Inflammatory macrophage (primary cell): ENCODE measurements around the gene KRTAP5-8.
"Not testable (repeated sequence)": the region's sequence is repeated elsewhere in the genome, so short reads cannot be mapped to it uniquely, and the experiment has no call there.

Experiments
- DNase-seq, 2 donors: peaks; one replicate each; pipeline ENCODE4 v3.0.0-alpha.2; 2020 to 2022

Gene KRTAP5-8

DNA sequence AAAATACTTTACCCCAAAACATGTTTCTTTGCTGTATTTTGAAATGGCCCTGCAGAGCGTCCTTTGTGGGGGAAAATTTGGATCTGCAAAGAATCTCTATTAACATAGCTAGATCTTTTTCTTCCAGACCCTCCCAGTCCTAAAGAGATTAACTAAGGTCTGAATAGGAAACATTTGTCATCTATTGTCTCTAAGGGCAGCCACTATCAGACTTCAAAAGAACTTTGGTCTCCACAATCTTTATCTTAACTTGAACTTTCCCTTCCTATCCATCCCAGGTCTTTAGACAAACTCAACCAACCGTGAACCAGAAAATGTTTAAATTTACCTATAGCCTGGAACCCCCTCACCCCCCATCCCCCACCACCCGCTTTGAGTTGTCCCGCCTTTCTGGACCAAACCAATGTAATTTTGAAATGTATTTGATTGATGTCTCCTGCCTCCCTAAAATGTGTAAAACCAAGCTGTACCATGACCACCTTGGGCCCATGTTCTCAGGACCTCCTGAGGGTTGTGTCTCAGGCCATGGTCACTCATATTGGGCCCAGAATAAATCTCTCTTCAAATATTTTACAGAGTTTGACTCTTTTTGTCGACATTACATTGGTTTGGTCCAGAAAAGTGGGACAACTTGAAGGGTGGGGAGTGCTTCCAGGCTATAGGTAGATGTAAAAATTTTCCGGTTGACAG is 6.8 kb downstream of the KRTAP5-8 start:
- DNase-seq, result no peak

DNA sequence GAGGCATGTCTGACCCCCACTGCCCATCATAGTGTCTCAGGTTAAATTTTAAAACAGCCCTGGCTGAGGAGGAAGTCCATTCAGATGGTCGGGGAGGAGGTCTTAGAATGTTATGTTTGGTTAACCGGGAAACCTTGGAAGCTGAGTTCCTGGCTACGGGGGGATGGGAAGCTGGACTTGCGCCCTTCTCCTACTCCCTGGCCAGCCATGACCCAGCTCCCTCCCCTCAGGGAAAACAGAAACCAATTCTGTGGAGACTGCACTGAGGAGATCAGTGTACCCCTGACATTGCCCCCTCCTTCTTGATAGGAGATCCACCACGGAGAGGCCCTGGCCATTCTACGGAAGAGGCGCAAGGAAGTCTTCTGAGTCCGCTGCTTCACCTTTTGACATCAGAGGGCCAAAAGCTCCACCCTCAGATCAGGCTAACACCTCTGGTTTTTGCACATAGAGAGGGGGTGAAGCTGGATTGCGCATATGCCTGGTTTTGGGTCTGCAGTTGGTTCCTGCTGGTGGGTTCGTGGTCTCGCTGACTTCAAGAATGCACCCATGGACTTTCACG is 7.7 kb downstream of the KRTAP5-8 start:
- DNase-seq, result no peak

DNA sequence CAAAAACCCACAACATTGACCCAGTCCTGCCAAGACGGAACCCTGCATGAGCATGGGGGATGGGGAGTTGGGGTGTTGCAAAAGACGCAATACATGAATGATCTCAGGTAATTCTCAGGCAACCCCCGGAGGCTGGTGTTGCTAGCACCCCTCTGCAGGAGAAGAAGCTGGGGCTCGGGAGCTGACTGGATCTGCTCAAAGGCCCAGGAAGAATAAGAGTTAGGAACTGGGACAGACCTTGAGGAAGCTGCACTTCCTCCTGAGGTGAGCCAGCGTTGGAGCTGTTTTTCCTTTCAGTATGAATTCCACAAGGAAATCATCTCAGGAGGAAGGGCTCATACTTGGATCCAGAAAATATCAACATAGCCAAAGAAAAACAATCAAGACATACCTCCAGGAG is 10.3 kb downstream of the KRTAP5-8 start, which contains the start of gene KRTAP5-9:
TSS of gene KRTAP5-9 (plus strand) at position 301 of the 400 bp plus-strand sequence. CDS start 238 bp downstream, outside the sequence.
- DNase-seq, result no peak

DNA sequence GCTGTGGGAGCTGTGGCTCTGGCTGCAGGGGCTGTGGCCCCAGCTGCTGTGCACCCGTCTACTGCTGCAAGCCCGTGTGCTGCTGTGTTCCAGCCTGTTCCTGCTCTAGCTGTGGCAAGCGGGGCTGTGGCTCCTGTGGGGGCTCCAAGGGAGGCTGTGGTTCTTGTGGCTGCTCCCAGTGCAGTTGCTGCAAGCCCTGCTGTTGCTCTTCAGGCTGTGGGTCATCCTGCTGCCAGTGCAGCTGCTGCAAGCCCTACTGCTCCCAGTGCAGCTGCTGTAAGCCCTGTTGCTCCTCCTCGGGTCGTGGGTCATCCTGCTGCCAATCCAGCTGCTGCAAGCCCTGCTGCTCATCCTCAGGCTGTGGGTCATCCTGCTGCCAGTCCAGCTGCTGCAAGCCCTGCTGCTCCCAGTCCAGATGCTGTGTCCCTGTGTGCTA is 10.9 kb downstream of the KRTAP5-8 start:
- no peak for DNase-seq

DNA sequence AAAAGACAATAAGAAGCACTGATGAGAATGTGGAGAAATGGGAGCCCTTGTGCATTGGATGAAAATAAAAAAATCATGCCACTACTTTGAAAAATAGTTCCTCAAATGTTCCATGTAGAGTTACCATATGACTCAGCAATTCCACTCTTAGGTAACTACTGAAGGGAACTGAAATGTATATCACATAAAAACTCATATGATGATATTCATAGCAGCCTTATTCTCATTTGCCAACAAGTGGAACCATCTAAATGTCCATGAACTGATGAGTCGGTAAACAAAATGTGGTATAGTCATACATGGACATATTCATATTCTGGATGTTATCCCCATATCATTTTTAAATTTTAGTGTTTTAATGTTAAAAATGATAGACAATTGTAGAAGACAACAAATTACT is 13.9 kb downstream of the KRTAP5-8 start:
- DNase-seq, result peak; percentile 53 to 88

DNA sequence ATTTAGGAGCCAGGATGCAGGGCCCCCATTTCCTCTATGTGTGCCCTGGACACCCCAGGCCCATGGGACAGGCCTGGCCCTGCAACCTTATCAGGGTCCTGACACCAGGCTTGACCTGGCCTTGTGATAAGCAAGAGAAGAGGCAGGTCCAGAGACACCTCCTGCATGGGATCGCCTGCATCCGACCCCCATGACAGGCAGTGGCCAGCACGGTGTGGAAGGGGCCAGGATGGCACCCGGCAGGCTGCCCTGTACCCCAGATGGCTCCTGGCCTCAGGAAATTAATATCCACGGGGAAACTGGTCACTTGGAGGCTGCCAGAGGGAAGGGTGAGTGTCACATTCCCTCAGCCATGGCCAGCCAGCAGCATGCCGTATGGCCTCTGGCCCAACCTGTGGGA is 17.2 kb downstream of the KRTAP5-8 start:
- no peak for DNase-seq

DNA sequence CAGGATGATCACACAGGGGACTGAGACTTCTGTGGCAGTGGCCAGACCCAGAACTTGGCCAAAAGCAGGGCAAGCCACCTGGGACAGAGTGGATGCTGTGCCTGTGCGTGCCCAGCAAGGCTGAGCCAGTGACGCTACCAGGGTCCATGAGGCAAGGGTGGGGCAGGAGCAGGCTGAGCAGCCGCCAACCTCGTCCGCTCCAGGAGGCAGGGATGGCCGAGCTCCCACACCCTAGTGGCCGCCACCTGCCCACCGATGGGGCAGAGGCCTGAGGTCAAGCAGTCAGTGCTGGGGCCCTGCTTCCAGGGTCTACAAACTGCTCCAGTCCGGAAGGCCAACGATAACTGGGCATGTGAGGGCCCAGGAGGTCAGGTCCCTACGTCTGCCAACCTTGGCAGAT is 17.7 kb downstream of the KRTAP5-8 start:
- no peak for DNase-seq

DNA sequence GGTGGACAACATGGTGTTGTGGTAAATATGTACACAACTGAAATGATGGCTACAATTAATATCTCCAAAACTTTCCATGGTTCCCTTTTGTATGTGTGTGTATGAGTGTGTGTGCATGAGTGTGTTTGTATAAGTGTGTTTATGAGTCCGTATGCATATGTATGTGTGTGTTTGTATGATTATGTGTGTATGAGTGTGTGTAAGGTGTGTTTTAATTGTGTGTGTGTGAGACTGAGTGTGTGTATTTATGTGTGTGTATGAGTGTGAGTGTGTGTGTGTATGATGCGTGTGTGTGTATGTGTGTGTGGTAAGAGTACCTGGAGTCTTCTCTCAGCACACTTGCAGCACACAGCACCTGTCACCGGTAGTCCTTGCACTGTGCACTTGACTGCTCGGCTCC is 18.2 kb downstream of the KRTAP5-8 start:
- DNase-seq, result no peak

DNA sequence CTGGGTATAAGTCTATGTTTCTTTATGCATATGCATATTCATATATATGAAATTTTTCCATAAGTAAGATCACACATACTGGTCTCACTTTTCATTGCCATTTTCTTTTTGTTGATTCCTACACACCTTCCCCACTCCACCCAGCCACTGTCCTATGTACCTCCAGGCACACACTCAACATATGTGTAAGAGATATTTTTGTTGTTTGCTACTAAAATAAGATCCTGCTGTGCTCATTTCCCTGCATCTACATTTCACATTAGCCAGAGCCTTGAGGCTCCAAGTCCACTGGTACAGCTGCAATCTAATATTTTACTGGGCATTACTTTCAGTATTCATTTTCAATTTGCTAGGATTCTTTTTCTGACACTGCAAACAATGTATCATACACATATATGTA is 19.4 kb downstream of the KRTAP5-8 start:
- no peak for DNase-seq

DNA sequence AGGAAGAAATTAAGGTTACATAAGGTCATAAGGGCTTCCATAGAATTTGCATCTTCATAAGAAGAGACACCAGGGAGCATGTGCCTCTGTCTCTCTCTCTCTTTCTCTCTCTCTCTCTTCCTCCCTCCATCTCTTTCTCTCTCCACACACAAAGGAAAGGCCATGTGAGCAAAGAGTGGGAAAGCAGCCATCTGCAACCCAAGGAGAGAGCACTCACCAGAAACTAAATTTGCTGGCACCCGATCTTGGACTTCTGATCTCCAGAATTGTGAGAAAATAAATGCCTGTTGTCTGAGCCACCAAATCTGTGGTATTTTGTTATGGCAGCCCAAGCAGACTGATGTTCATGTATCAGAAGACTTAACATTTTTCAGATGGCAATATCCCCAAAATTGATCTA is 21.2 kb downstream of the KRTAP5-8 start:
- no peak for DNase-seq

DNA sequence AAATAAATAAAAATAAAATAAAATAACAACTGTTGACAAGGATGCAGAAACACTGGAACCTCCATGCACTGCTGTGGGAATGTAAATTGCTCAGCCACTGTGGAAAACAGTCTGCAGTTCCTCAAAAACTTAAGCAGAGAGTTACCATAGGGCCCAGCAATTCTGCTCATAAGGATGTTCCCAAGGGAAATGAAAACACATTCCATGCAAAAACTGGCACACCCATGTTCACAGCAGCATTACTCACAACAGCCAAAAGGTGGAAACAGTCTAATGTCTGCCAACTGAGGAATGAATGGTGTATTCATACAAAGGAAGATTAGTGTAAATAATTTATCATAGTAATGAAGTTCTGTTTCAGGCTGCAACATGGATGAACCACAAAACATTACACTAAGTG is 24.3 kb downstream of the KRTAP5-8 start:
- no peak for DNase-seq

DNA sequence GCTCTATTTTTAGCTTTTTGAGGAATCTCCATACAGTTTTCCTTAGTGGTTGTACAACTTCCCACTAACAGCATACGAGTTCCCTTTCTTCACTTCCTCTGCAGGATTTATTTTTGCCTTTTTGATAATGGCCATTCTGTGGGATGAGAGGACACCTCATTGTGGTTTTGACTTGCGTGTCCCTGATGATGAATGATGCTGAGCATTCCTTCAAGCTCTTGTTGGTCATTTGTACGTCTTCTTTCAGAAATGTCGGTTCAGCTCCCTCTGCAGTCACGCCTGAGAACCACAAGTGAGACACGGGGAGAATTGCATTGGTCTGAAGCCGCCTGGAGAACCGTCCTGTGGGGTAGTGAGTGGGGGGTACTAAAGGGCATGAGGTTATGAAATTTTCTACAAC is 25.6 kb downstream of the KRTAP5-8 start:
- DNase-seq, result peak; percentile 61 to 85

DNA sequence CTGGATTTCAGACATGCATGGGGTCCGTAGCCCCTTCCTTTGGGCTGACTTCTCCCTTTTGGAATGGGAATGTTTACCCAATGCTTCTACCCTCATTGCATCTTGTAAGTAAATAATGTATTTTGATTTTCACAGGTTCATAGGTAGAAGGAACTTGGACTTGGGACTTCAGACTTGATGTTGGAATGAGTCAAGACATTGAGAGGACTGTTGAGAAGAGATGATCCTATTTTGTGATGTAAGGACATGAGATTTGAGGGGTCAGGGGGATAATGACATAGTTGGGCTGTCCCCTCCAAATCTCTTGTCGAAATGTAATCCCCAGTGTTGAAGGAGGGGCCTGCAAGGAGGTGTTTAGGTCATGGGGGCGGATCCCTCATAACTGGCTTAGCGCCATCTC is 26.6 kb downstream of the KRTAP5-8 start:
- no peak for DNase-seq

DNA sequence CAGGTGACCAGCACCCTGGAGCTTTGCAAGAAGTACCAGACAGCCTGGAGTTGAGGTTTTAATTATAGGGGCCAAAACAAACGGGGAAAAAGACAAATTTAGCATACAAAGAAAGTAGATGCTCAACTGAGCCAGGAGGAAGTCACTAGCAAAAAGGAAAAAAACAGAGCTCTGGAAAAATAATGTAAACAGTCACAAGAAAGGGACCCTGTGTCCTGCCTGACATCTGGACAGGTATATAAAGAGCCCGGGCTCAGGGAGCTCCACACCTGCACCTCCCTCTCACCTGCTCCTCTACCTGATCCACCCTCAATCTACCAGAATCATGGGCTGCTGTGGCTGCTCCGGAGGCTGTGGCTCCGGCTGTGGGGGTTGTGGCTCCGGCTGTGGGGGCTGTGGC is 27.4 kb downstream of the KRTAP5-8 start, which contains the start of gene KRTAP5-10:
TSS of gene KRTAP5-10 (plus strand) at position 301 of the 400 bp plus-strand sequence. CDS start at position 326, 25 bp downstream.
- DNase-seq, result no peak

DNA sequence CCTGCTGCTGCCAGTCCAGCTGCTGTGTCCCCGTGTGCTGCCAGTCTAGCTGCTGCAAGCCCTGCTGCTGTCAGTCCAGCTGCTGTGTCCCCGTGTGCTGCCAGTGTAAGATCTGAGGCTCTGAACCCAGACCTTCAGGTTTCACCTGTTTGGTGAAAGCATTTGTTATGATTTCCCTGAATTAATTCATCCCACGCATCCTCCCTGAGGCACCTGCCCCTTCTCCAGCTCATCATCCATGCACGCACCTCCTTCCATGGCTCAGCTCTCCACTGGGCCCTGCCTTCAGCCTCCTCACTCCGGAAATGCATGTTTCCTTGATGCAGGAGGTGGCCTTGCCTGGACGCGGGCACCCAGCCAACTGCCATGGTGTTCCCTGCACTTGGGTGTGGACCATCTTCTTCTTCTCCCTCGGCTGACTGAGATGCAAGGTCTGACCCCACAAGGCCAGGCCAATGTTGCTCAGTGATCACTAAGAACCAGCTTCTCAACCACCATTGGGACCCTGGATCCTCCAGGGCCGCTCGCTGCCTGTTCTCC is 28.3 kb downstream of the KRTAP5-8 start:
- no peak for DNase-seq

DNA sequence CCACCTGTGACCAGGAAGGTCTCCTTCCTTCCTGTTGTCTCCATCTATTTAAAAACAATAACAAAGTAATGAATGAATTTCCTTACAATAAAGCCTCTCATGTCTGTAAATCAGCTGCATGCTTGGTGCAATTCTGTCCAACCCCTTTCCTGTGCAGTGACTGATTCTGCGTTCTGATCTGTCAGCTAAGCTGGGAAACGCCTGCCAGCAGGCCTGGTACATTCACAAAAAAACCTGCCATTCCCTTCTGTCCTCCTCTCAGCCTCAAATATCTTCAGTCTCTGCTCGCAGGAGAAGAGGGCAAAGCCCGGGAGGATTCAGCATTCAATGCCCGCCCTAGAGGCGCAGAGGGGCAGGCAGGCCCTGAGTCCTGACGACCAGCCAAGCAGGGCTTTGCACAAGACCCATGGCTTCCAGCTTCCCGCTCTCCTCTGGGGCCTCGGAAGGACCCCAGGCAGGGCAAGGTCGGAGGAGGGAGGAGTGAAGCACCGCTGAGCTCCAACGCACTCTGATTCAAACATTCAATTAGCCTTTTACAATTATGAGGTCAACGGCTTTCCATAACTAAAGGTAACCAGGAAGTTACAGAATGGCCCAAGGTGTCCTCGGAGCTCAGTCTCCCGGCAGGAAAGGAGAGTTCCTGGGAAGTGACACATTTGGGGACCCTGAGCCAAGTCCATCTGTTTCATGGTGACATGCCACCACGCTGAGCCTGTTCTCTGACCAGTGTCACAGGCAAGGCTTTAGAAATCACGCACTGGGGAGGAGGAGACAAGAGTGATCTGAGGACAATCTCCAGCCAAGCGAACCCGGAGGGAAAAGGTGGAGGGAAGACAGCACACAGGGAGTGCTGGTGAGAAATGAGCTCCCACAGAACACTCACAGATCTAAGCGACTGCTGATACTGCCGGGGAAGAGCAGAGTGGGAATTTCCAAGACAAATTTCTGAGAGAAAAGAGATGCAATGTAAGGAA is 29.1 kb downstream of the KRTAP5-8 start:
- not testable (repeated sequence) for DNase-seq

DNA sequence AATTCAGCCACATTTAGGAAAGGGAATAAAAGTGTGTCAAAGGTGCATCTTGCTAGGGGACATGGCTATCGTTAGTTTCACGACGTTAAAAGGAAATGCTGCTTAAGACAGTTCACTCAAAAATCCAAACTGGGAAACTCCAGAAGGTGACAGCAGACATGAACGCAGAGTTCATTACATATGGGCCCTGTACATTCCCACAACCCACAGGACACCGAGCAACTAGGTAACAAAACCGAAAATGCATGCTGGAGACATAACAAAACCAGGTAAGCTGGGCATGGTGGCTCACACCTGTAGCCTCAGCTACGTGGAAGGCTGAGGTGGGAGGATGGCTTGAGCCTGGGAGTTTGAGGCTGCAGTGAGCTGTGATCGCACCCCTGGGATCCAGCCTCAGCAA is 29.8 kb downstream of the KRTAP5-8 start:
- not testable (repeated sequence) for DNase-seq

DNA sequence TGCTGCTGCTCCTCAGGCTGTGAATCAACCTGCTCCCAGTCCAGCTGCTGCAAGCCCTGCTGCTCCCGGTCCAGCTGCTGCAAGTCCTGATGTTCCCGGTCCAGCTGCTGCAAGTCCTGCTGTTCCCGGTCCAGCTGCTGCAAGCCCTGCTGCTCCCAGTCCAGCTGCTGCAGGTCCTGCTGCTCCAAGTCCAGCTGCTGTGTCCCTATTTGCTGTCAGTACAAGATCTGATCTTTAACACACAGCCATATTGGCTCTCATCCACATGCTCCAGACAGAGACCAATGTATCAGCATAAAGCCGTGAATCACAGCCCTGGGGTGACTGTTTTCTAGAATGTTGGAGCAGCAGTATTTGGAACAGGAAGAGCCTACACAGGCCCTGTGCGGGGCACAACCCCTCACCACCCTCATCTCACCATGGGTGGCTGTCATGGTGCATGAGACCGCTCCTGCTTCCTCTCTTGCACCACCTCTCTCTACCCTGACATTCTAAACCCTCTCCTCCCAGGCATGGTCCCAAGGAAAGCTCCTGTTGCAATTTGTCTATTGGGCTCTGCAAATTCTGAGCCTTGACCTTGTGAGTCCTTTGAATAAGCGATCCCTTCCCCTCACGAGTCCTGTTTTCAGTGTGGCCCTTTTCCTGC is 31.0 kb downstream of the KRTAP5-8 start:
- DNase-seq, result peak in 1 of 2 donors; percentile 17

DNA sequence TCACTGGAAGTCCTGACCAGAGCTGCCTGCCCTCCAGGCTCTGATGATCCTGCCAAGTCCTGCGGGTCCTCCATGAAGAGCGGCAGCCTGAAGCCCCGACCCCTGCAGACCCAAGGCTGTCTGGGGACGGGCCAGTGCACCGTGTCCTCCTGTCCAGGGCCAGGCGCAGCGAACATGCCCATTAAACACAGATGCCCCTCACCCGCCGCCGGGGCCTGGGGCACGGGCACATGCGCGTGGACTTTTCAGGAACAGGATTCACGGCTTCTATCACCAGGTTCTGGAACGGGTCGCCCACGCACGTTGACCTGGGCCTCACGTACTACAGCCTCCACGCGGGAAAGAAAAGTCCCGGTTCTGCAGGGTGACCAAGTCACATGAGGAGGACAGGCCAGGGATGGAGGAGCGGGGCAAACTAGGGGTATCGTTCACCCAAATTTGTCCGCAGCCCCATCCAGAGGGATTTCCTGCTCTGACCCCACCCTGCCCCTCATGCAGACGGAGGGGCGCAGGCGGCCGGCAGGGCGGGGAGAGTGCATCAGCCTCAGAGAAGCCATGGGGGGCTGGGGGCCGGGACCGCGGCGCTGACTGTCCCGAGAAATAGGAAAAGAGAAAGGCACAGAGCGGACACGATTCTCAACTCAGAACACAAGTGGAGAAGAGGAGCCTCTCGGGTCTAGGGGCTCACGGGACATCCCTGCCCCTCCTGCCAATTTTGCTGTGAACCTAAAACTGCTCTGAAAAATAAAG is 33.5 kb downstream of the KRTAP5-8 start:
- not testable (repeated sequence) for DNase-seq

DNA sequence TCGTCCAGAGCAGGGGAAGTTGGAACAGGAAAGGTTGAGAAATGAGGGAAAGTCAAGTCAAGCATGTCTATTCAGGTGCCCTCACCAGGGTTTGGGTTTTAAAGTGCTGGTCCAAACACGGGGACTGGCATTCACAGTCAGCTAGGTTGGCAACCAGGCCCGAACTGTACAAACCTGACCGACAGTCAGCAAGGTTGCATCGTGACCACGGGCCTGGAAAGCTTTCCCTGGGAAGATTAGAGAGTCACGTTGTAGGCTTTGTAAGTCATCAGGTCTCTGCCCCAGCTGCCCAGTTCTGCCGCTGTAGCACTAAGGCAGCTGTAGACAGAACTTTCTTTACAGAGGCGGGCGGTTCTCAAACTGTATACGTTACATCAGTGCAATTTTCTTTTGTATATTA is 35.0 kb downstream of the KRTAP5-8 start:
- no peak for DNase-seq

DNA sequence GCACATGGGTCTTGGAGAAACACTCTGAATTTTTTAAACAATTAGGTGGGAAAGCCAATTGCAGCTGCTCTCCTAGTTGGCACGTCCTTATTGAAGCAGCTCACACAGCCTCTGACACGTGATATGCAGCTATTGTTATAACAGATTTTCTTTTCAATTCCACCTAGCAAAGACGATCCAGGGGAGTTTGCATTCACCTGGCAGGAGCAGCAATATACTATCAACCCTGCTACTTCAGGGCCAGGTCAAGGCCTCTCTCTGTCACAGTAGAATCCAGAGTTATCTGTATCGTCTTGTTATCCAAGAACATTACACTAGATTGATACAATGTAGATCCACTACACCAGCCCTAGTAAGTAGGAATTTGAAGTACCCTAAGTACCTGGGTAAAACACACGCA is 36.6 kb downstream of the KRTAP5-8 start:
- DNase-seq, result no peak
